ENCODE measurements around the gene ARHGAP18. TPM values are rescaled to one million over a fixed set of nuclear protein-coding genes. Genes with fewer than 3 reads are reported as not detected.

ARHGAP18 gene
- total and polyA plus RNA-seq, 10 of the 15 experiments (the other 5 are each of a cell fraction or from before 2014, with no cell fraction given) = 18.2 to 52.2 (median 31.7) TPM

- no peaks in the 10 kb centered on the region for H3K4me1 ChIP-seq (ENCODE audit: control insufficient read depth, insufficient read depth, low read length)
- H3K4me2 ChIP-seq (ENCODE audit: control insufficient read depth, insufficient read depth) = no peak overlapping the region
- no TSS peak for BruUV-seq (replicated peaks)
- ChIA-PET CTCF (no interaction called here), SMC1A (ENCODE audit: uncharacterized antibody, unreplicated experiment) (no interaction called here), POLR2A (interaction anchor here (0.6 kb wide), 1 partner anchor 14 kb away, joined by 3 read pairs; no protein-coding TSS in a partner anchor), RAD21 (ENCODE audit: unreplicated experiment) (no interaction called here)
- H2AFZ ChIP-seq (ENCODE audit: control insufficient read depth, low read depth, low read length) = no peak overlapping the region
- no peaks in the 10 kb centered on the region for H3K27me3 ChIP-seq (replicated peaks in 1 of 2; ENCODE audit: control insufficient read depth in 2 of 2, insufficient read depth in 2 of 2, low read length in 1 of 2)
- in situ Hi-C loops (cut with MboI) (no loop called here), intact Hi-C loops (cut with micrococcal nuclease; ENCODE audit: unreplicated experiment) (no loop called here)
- WGBS (ENCODE audit: insufficient coverage, insufficient replicate concordance, low lambda C conversion rate, missing lambda C conversion rate) = 4% methylated on average over 1 of the region's 1 CpG
- H3K27ac ChIP-seq (ENCODE audit: control insufficient read depth, insufficient read depth) = no peak overlapping the region
- FAIRE-seq (no peak), ATAC-seq (no peak), DNase-seq (ENCODE audit: low read depth, low spot score) (no peak)
- no peak overlapping the region for H3K9ac ChIP-seq (ENCODE audit: control insufficient read depth, insufficient read depth, low read length)
- no peak overlapping the region for H3K4me3 ChIP-seq
- H3K36me3 ChIP-seq (ENCODE audit: control insufficient read depth in 2 of 2, insufficient read depth in 2 of 2, low read length in 1 of 2) = no peaks in the 10 kb centered on the region
- no peaks in the 10 kb centered on the region for H4K20me1 ChIP-seq (ENCODE audit: control insufficient read depth, insufficient read depth)
- no peaks in the 10 kb centered on the region for H3K79me2 ChIP-seq (ENCODE audit: control insufficient read depth, insufficient read depth, low read length)
- TF ChIP-seq CBFB (IDR thresholded peaks at IDR 0.05; ENCODE audit: low read depth) (no peak), REST (IDR thresholded peaks at IDR 0.05; ENCODE audit: low read depth, low read length) (no peak), ZSCAN29 (IDR thresholded peaks at IDR 0.05) (no peak), PRDM15 (CRISPR knock-in tag; IDR thresholded peaks at IDR 0.05) (no peak), RBBP5 (conservative IDR thresholded peaks at IDR 0.05) (no peak), NFIC (IDR thresholded peaks at IDR 0.05; ENCODE audit: low read depth, low read length) (no peak), KDM1A (IDR thresholded peaks at IDR 0.05; ENCODE audit: borderline replicate concordance) (no peak), TARDBP (IDR thresholded peaks at IDR 0.05; ENCODE audit: borderline replicate concordance) (no peak), RELB (IDR thresholded peaks at IDR 0.05; ENCODE audit: low read depth) (no peak), SMC3 (IDR thresholded peaks at IDR 0.05; ENCODE audit: borderline replicate concordance, low read length) (no peak), DPF2 (IDR thresholded peaks at IDR 0.05) (no peak), SRF (IDR thresholded peaks at IDR 0.05; ENCODE audit: low read depth in 2 of 2, low read length in 2 of 2) (no peak), TCF7 (IDR thresholded peaks at IDR 0.05; ENCODE audit: borderline replicate concordance) (no peak)
- H3K9me3 ChIP-seq (replicated peaks; ENCODE audit: control insufficient read depth, insufficient read depth, low read length) = no peaks in the 10 kb centered on the region
These were observed 151.7 kb downstream of the ARHGAP18 start for GRCh38 chr6:129558248-129558647.

All from GM12878 (cell line).